K562 (cell line): ENCODE results near the gene DIAPH3. TPM values are rescaled to one million over a fixed set of nuclear protein-coding genes. Genes with fewer than 3 reads are reported as not detected.

Experiments
- ADNP ChIP-seq: fragments of 200-800 bp; sonication (Bioruptor generic); IDR thresholded peaks from 2 replicates; pipeline ENCODE4 v1.6.1; 2016; ENCODE audit warnings: missing genetic modification characterization, missing compliant biosample characterization
- ARID3A ChIP-seq: IDR thresholded peaks from 2 replicates; pipeline ENCODE4 v1.6.1; 2012; ENCODE audit warnings: low read depth, low read length, improper control_type of control experiment, borderline replicate concordance
- BCOR ChIP-seq: fragments of 450-650 bp; IDR thresholded peaks from 2 replicates; pipeline ENCODE4 v1.6.1; 2016
- CEBPG ChIP-seq, 3 experiments: fragments of 200-800 bp in 1 of 3; sonication (Bioruptor generic) in 1 of 3; sonication (generic) in 1 of 3; formaldehyde crosslinking in 1 of 3; IDR thresholded peaks in 2 of 3; conservative IDR thresholded peaks in 1 of 3; 2 replicates each; pipeline versions ENCODE4 v1.6.1 to v1.8.0; 2016 to 2022; ENCODE audit warnings: missing compliant biosample characterization in 2 of 3, missing genetic modification characterization in 2 of 3, mild to moderate bottlenecking in 1 of 3, missing genetic modification reagents in 1 of 3
- HMGN3 ChIP-seq: IDR thresholded peaks from 2 replicates; pipeline ENCODE4 v1.6.1; 2011; ENCODE audit warnings: borderline replicate concordance, low read depth, mild to moderate bottlenecking, mixed read lengths, low read length; ENCODE audit not compliant: insufficient read length; ENCODE audit errors: extremely low read depth
- HOMEZ ChIP-seq: fragments of 250-450 bp; sonication (Bioruptor Pico); IDR thresholded peaks from 2 replicates; pipeline ENCODE4 v1.4.0; 2020; ENCODE audit warnings: mild to moderate bottlenecking, moderate library complexity
- KDM1A ChIP-seq, 2 experiments: fragments of 450-650 bp; IDR thresholded peaks; 2 replicates each; pipeline ENCODE4 v1.6.1; 2016; ENCODE audit warnings: mild to moderate bottlenecking in 2 of 2
- MTF1 ChIP-seq: fragments of 250-450 bp; sonication (Bioruptor Pico); IDR thresholded peaks from 2 replicates; pipeline ENCODE4 v1.9.0; 2021; ENCODE audit warnings: moderate library complexity, mild to moderate bottlenecking, inconsistent platforms, borderline replicate concordance
- NR4A1 ChIP-seq, 2 experiments: fragments of 250-450 bp in 1 of 2; fragments of 450-650 bp in 1 of 2; sonication (Bioruptor Pico) in 1 of 2; IDR thresholded peaks; 2 replicates each; pipeline versions ENCODE4 v1.4.0 to v1.6.1; 2016 to 2020; ENCODE audit warnings: mild to moderate bottlenecking in 2 of 2, missing compliant biosample characterization in 1 of 2, missing genetic modification characterization in 1 of 2, moderate library complexity in 1 of 2
- PRPF4 ChIP-seq: fragments of 200-400 bp; formaldehyde crosslinking; IDR thresholded peaks from one replicate; pipeline ENCODE4 v1.6.1; 2017; ENCODE audit warnings: low read length, low read depth, mild to moderate bottlenecking; ENCODE audit not compliant: insufficient read depth, poor library complexity, severe bottlenecking
- SIN3A ChIP-seq, 2 experiments: fragments of 150-350 bp in 1 of 2; IDR thresholded peaks; 2 replicates each; pipeline ENCODE4 v1.6.1; 2011 to 2016; ENCODE audit warnings: borderline replicate concordance in 2 of 2, low read depth in 2 of 2, low read length in 2 of 2, mild to moderate bottlenecking in 2 of 2, moderate library complexity in 2 of 2; ENCODE audit not compliant: control insufficient read depth in 1 of 2
- STAT5A ChIP-seq: IDR thresholded peaks from 2 replicates; pipeline ENCODE4 v1.6.1; 2012; ENCODE audit warnings: low read length, inconsistent platforms, borderline replicate concordance
- USF1 ChIP-seq: sonication (generic); formaldehyde crosslinking; IDR thresholded peaks from 2 replicates; pipeline ENCODE4 v1.9.0; 2022; ENCODE audit warnings: mild to moderate bottlenecking, missing genetic modification reagents
- ZBTB17 ChIP-seq: fragments of 450-650 bp; formaldehyde crosslinking; IDR thresholded peaks from 2 replicates; pipeline ENCODE4 v1.4.0; 2020; ENCODE audit warnings: mild to moderate bottlenecking
- ZBTB26 ChIP-seq: fragments of 450-650 bp; formaldehyde crosslinking; IDR thresholded peaks from 2 replicates; pipeline ENCODE4 v1.4.0; 2022; ENCODE audit warnings: missing genetic modification characterization
- ZNF124 ChIP-seq: sonication (generic); formaldehyde crosslinking; IDR thresholded peaks from 2 replicates; pipeline ENCODE4 v1.8.1; 2022; ENCODE audit warnings: missing genetic modification reagents
- ZNF134 ChIP-seq: fragments of 250-450 bp; sonication (Bioruptor Pico); conservative IDR thresholded peaks from 2 replicates; pipeline ENCODE4 v1.4.0; 2020
- ZNF311 ChIP-seq: fragments of 250-450 bp; sonication (Bioruptor Pico); IDR thresholded peaks from 2 replicates; pipeline ENCODE4 v1.4.0; 2020; ENCODE audit warnings: mild to moderate bottlenecking, moderate library complexity
- ZNF57 ChIP-seq: fragments of 450-650 bp; formaldehyde crosslinking; IDR thresholded peaks from 2 replicates; pipeline ENCODE4 v1.4.0; 2020; ENCODE audit warnings: mild to moderate bottlenecking, moderate library complexity
- ZNF586 ChIP-seq: fragments of 450-650 bp; formaldehyde crosslinking; conservative IDR thresholded peaks from 2 replicates; pipeline ENCODE4 v1.4.0; 2020; ENCODE audit warnings: mild to moderate bottlenecking, moderate library complexity
- ZNF696 ChIP-seq: fragments of 250-450 bp; sonication (Bioruptor Pico); conservative IDR thresholded peaks from 2 replicates; pipeline ENCODE4 v1.4.0; 2020; ENCODE audit warnings: mild to moderate bottlenecking, moderate library complexity
- ZNF79 ChIP-seq: fragments of 250-450 bp; sonication (Bioruptor Pico); IDR thresholded peaks from 2 replicates; pipeline ENCODE4 v1.4.0; 2020; ENCODE audit warnings: low read depth, mild to moderate bottlenecking, moderate library complexity
- polyA plus RNA-seq, 8 experiments: library from polyadenylated mRNA; depleted of rRNA in 4 of 8; stranded (reverse) in 5 of 8; unstranded in 3 of 8; fragments of >200 nt; fragmentation: Nextera tagmentation in 2 of 8; fragmentation: Illumina TruSeq in 1 of 8; extraction: Ambion mirVana in 2 of 8; extraction: Trizol in 1 of 8; gene quantifications; 2 replicates each; pipeline versions ENCODE4 v1.2.1 to v1.2.3, GENCODE V29; 2011 to 2014; ENCODE audit warnings: inconsistent platforms in 1 of 8, missing spikeins in 1 of 8
- total RNA-seq, 7 experiments: library from RNA; depleted of rRNA in 6 of 7; stranded (reverse); fragments of >200 nt in 6 of 7; fragmentation: Illumina TruSeq in 2 of 7; extraction: Trizol in 2 of 7; gene quantifications; 2 replicates each; pipeline versions ENCODE4 v1.2.1 to v1.2.3, GENCODE V29; 2011 to 2021; ENCODE audit warnings: low replicate concordance in 1 of 7

DIAPH3 gene
- total and polyA plus RNA-seq, 9 of the 15 experiments (the other 6 are each of a cell fraction or from before 2014, with no cell fraction given): 9.0 to 18.7 (median 14.7) TPM

GRCh38 chr13:60109285-60109684 lies 54.4 kb downstream of the DIAPH3 start (continued):
- TF ChIP-seq USF1 (CRISPR knock-in tag): no peak
- TF ChIP-seq ARID3A: no peak
- no peak for TF ChIP-seq ADNP (tag)
- TF ChIP-seq ZNF134 (CRISPR knock-in tag): no peak
- no peak for TF ChIP-seq SIN3A (IDR thresholded peaks at IDR 0.05; ENCODE audit: borderline replicate concordance in 2 of 2, control insufficient read depth in 1 of 2, low read depth in 2 of 2, low read length in 2 of 2)
- TF ChIP-seq CEBPG (CRISPR knock-in tag; IDR thresholded peaks at IDR 0.05): no peak
- no peak for TF ChIP-seq CEBPG (tag; conservative IDR thresholded peaks at IDR 0.05 in 1 of 2, IDR thresholded peaks at IDR 0.05 in 1 of 2)
- TF ChIP-seq BCOR: no peak
- TF ChIP-seq ZNF311 (CRISPR knock-in tag): 0 out of 2 replicates have a peak, but pooled peaks have one; percentile 30
- no peak for TF ChIP-seq MTF1 (CRISPR knock-in tag)
- no peak for TF ChIP-seq HOMEZ
- TF ChIP-seq STAT5A: no peak
- no peak for TF ChIP-seq HMGN3
- TF ChIP-seq ZBTB17: peak; percentile 39; the same call in 1 of the 2 replicates
- TF ChIP-seq ZNF79 (CRISPR knock-in tag): 0 out of 2 replicates have a peak, but pooled peaks have one; percentile 35
- no peak for TF ChIP-seq ZBTB26 (CRISPR knock-in tag)
- no peak for TF ChIP-seq KDM1A (IDR thresholded peaks at IDR 0.05)
- TF ChIP-seq NR4A1 (CRISPR knock-in tag; IDR thresholded peaks at IDR 0.05): no peak
- TF ChIP-seq NR4A1 (tag; IDR thresholded peaks at IDR 0.05): peak; percentile 58; the same call in 1 of the 2 replicates
- TF ChIP-seq ZNF586 (CRISPR knock-in tag): no peak
- TF ChIP-seq ZNF124 (CRISPR knock-in tag): no peak
- no peak for TF ChIP-seq PRPF4
- no peak for TF ChIP-seq ZNF57 (CRISPR knock-in tag)
- no peak for TF ChIP-seq ZNF696 (CRISPR knock-in tag)
